K562 (cell line): Measurements from ENCODE around the gene PPP1R15A. TPM values are rescaled to one million over a fixed set of nuclear protein-coding genes. Genes with fewer than 3 reads are reported as not detected.

Source experiments
- E2F1 ChIP-seq: sonication (generic); formaldehyde crosslinking; IDR thresholded peaks from 2 replicates; pipeline ENCODE4 v1.8.1; 2023; ENCODE audit warnings: mild to moderate bottlenecking, missing genetic modification reagents, moderate library complexity
- NCOA6 ChIP-seq: fragments of 450-650 bp; IDR thresholded peaks from 2 replicates; pipeline ENCODE4 v1.6.1; 2017; ENCODE audit warnings: mild to moderate bottlenecking
- PRMT5 ChIP-seq: sonication (generic); formaldehyde crosslinking; IDR thresholded peaks from 2 replicates; pipeline ENCODE4 v1.5.0; 2020; ENCODE audit warnings: missing genetic modification reagents
- PTTG1 ChIP-seq: fragments of 450-650 bp; IDR thresholded peaks from 2 replicates; pipeline ENCODE4 v1.6.1; 2016; ENCODE audit warnings: low read depth, mild to moderate bottlenecking, missing genetic modification characterization, missing compliant biosample characterization
- ZNF699 ChIP-seq: fragments of 250-450 bp; sonication (Bioruptor Pico); IDR thresholded peaks from 2 replicates; pipeline ENCODE4 v1.8.0; 2021; ENCODE audit warnings: mild to moderate bottlenecking, moderate library complexity; ENCODE audit not compliant: insufficient replicate concordance
- polyA plus RNA-seq, 8 experiments: library from polyadenylated mRNA; depleted of rRNA in 4 of 8; stranded (reverse) in 5 of 8; unstranded in 3 of 8; fragments of >200 nt; fragmentation: Nextera tagmentation in 2 of 8; fragmentation: Illumina TruSeq in 1 of 8; extraction: Ambion mirVana in 2 of 8; extraction: Trizol in 1 of 8; gene quantifications; 2 replicates each; pipeline versions ENCODE4 v1.2.1 to v1.2.3, GENCODE V29; 2011 to 2014; ENCODE audit warnings: inconsistent platforms in 1 of 8, missing spikeins in 1 of 8
- total RNA-seq, 7 experiments: library from RNA; depleted of rRNA in 6 of 7; stranded (reverse); fragments of >200 nt in 6 of 7; fragmentation: Illumina TruSeq in 2 of 7; extraction: Trizol in 2 of 7; gene quantifications; 2 replicates each; pipeline versions ENCODE4 v1.2.1 to v1.2.3, GENCODE V29; 2011 to 2021; ENCODE audit warnings: low replicate concordance in 1 of 7
- TF ChIP-seq, protein P1 (sequence below): sonication (generic); formaldehyde crosslinking; IDR thresholded peaks from 2 replicates; pipeline ENCODE4 v1.8.0; 2022; ENCODE audit warnings: mild to moderate bottlenecking, missing genetic modification reagents
- TF ChIP-seq, protein P2 (sequence below), 3 experiments: fragments of 200-800 bp in 1 of 3; fragments of 250-450 bp in 1 of 3; fragments of 450-650 bp in 1 of 3; sonication (Bioruptor Pico) in 1 of 3; sonication (Bioruptor generic) in 1 of 3; formaldehyde crosslinking in 1 of 3; IDR thresholded peaks; 2 replicates each; pipeline versions ENCODE4 v1.6.1 to v1.8.0; 2016 to 2022; ENCODE audit warnings: mild to moderate bottlenecking in 2 of 3, missing genetic modification characterization in 2 of 3, missing compliant biosample characterization in 1 of 3, moderate library complexity in 1 of 3
- TF ChIP-seq, protein P3 (sequence below), 2 experiments: IDR thresholded peaks; 2 replicates each; pipeline ENCODE4 v1.6.1; 2012; ENCODE audit warnings: improper control_type of control experiment in 2 of 2, low read depth in 2 of 2, low read length in 2 of 2, borderline replicate concordance in 1 of 2

The PPP1R15A gene
- total and polyA plus RNA-seq, 9 of the 15 experiments (the other 6 are each of a cell fraction or from before 2014, with no cell fraction given), result 0.42 to 73.7 (median 44.0) TPM

DNA sequence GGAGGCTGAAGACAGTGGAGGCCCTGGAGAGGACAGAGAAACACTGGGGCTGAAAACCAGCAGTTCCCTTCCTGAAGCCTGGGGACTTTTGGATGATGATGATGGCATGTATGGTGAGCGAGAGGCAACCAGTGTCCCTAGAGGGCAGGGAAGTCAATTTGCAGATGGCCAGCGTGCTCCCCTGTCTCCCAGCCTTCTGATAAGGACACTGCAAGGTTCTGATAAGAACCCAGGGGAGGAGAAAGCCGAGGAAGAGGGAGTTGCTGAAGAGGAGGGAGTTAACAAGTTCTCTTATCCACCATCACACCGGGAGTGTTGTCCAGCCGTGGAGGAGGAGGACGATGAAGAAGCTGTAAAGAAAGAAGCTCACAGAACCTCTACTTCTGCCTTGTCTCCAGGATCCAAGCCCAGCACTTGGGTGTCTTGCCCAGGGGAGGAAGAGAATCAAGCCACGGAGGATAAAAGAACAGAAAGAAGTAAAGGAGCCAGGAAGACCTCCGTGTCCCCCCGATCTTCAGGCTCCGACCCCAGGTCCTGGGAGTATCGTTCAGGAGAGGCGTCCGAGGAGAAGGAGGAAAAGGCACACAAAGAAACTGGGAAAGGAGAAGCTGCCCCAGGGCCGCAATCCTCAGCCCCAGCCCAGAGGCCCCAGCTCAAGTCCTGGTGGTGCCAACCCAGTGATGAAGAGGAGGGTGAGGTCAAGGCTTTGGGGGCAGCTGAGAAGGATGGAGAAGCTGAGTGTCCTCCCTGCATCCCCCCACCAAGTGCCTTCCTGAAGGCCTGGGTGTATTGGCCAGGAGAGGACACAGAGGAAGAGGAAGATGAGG, 1.5 kb downstream of the PPP1R15A start (continued):
- TF ChIP-seq, protein P1, sequence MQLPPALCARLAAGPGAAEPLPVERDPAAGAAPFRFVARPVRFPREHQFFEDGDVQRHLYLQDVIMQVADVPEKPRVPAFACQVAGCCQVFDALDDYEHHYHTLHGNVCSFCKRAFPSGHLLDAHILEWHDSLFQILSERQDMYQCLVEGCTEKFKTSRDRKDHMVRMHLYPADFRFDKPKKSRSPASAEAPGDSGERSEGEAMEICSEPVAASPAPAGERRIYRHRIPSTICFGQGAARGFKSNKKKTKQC (CRISPR knock-in tag), result no peak
- TF ChIP-seq, protein P2, sequence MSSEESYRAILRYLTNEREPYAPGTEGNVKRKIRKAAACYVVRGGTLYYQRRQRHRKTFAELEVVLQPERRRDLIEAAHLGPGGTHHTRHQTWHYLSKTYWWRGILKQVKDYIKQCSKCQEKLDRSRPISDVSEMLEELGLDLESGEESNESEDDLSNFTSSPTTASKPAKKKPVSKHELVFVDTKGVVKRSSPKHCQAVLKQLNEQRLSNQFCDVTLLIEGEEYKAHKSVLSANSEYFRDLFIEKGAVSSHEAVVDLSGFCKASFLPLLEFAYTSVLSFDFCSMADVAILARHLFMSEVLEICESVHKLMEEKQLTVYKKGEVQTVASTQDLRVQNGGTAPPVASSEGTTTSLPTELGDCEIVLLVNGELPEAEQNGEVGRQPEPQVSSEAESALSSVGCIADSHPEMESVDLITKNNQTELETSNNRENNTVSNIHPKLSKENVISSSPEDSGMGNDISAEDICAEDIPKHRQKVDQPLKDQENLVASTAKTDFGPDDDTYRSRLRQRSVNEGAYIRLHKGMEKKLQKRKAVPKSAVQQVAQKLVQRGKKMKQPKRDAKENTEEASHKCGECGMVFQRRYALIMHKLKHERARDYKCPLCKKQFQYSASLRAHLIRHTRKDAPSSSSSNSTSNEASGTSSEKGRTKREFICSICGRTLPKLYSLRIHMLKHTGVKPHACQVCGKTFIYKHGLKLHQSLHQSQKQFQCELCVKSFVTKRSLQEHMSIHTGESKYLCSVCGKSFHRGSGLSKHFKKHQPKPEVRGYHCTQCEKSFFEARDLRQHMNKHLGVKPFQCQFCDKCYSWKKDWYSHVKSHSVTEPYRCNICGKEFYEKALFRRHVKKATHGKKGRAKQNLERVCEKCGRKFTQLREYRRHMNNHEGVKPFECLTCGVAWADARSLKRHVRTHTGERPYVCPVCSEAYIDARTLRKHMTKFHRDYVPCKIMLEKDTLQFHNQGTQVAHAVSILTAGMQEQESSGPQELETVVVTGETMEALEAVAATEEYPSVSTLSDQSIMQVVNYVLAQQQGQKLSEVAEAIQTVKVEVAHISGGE (CRISPR knock-in tag; IDR thresholded peaks at IDR 0.05), result peak in 1 of 3 experiments; percentile 76; a peak in 1 of 6 replicates
- TF ChIP-seq PRMT5 (CRISPR knock-in tag) (no peak), ZNF699 (no peak), E2F1 (CRISPR knock-in tag) (peak; percentile 62; the same call in 1 of the 2 replicates), PTTG1 (tag) (no peak), NCOA6 (no peak; the same call in 1 of the 2 replicates)
- TF ChIP-seq, protein P3, sequence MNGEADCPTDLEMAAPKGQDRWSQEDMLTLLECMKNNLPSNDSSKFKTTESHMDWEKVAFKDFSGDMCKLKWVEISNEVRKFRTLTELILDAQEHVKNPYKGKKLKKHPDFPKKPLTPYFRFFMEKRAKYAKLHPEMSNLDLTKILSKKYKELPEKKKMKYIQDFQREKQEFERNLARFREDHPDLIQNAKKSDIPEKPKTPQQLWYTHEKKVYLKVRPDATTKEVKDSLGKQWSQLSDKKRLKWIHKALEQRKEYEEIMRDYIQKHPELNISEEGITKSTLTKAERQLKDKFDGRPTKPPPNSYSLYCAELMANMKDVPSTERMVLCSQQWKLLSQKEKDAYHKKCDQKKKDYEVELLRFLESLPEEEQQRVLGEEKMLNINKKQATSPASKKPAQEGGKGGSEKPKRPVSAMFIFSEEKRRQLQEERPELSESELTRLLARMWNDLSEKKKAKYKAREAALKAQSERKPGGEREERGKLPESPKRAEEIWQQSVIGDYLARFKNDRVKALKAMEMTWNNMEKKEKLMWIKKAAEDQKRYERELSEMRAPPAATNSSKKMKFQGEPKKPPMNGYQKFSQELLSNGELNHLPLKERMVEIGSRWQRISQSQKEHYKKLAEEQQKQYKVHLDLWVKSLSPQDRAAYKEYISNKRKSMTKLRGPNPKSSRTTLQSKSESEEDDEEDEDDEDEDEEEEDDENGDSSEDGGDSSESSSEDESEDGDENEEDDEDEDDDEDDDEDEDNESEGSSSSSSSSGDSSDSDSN (IDR thresholded peaks at IDR 0.05; ENCODE audit: borderline replicate concordance in 1 of 2, low read depth in 2 of 2, low read length in 2 of 2), result peak; percentile 86 to 90; a peak in 3 of 4 replicates
